Measurements from ENCODE around the gene KCTD1. TPM values are rescaled to one million over a fixed set of nuclear protein-coding genes. Genes with fewer than 3 reads are reported as not detected.

KCTD1 gene
- total and polyA plus RNA-seq, 2 of the 8 experiments (the other 6 are each of a cell fraction or from before 2014, with no cell fraction given), result 7.7 to 14.0 TPM

DNA sequence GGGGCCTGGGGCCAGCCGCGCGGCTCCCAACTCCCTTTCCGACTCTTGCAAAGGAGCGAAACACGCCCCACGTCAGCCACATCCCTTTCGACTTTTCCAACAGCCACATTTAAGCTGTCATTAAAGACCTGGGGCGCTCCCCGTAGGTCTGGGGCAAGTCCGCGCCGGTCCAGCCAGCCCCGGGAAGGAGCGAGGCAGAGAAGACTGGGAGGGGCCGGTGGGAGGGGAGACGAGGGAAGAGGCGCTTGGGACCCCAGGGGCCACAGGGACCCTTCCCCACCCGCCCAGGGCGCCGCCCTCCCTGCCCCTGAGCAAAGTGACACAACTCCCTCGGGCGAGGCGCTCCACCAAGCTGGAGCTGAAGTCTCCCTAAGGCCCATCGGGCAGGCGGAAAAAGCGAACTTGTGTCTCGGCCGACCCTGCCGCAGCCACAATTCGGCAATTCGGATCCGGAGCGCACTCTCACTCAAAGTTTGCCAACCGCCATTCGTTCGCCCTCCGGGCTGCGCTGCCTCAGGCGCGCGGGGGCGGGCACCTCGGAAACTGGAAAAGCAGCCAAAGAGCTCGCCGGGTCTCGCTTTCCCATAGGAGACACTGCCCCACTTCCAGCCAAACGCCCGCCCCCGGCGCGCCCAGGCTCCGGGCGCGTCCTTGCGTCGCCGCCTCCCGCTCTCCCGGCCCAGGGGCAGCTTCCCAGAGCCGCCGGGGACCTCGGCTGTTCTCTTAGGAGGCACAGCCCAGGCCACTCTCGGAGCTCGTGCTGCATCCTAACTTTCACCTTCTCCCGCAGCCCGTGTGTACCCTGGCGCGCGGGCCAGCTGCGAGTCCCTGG is 1.1 kb upstream of the KCTD1 start (continued):
- TF ChIP-seq JUND (IDR thresholded peaks at IDR 0.05; ENCODE audit: low read length) (no peak), HDAC2 (IDR thresholded peaks at IDR 0.05; ENCODE audit: borderline replicate concordance in 1 of 2, low read depth in 2 of 2, low read length in 2 of 2) (0 out of 4 replicates have a peak, but pooled peaks of 1 of the 2 experiments have one; percentile 13), TEAD4 (IDR thresholded peaks at IDR 0.05; ENCODE audit: low read depth, low read length) (no peak), TBP (IDR thresholded peaks at IDR 0.05; ENCODE audit: low read depth, low read length) (no peak), ZNF274 (IDR thresholded peaks at IDR 0.05; ENCODE audit: borderline replicate concordance, extremely low read depth, low read length) (no peak), RBBP5 (IDR thresholded peaks at IDR 0.05; ENCODE audit: borderline replicate concordance, low read depth, low read length) (peak; percentile 86; the same call in 1 of the 2 replicates), EP300 (IDR thresholded peaks at IDR 0.05; ENCODE audit: borderline replicate concordance in 1 of 2, low read depth in 2 of 2, low read length in 2 of 2) (peak in 1 of 2 experiments; percentile 6; a peak in 1 of 3 replicates), POLR2A (IDR thresholded peaks at IDR 0.05; ENCODE audit: control extremely low read depth in 1 of 2, low read depth in 2 of 2, low read length in 2 of 2) (no peak), PHF8 (conservative IDR thresholded peaks at IDR 0.05; ENCODE audit: low read depth, low read length) (no peak), MAFK (IDR thresholded peaks at IDR 0.05; ENCODE audit: low read depth, low read length) (no peak), SP1 (IDR thresholded peaks at IDR 0.05; ENCODE audit: low read depth, low read length) (no peak), TAF1 (IDR thresholded peaks at IDR 0.05; ENCODE audit: low read depth, low read length) (0 out of 2 replicates have a peak, but pooled peaks have one; percentile 41), KDM4A (IDR thresholded peaks at IDR 0.05; ENCODE audit: low read depth, low read length, severe bottlenecking) (peak; percentile 70), POU5F1 (IDR thresholded peaks at IDR 0.05; ENCODE audit: low read depth, low read length) (no peak), BCL11A (IDR thresholded peaks at IDR 0.05; ENCODE audit: low read depth in 2 of 2, low read length in 2 of 2) (no peak), BACH1 (IDR thresholded peaks at IDR 0.05; ENCODE audit: low read length) (no peak)
- TF ChIP-seq, protein P1, sequence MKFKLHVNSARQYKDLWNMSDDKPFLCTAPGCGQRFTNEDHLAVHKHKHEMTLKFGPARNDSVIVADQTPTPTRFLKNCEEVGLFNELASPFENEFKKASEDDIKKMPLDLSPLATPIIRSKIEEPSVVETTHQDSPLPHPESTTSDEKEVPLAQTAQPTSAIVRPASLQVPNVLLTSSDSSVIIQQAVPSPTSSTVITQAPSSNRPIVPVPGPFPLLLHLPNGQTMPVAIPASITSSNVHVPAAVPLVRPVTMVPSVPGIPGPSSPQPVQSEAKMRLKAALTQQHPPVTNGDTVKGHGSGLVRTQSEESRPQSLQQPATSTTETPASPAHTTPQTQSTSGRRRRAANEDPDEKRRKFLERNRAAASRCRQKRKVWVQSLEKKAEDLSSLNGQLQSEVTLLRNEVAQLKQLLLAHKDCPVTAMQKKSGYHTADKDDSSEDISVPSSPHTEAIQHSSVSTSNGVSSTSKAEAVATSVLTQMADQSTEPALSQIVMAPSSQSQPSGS (IDR thresholded peaks at IDR 0.05; ENCODE audit: low read length), result no peak

Data from H1 (cell line).